Erythroblast (primary cell): ENCODE data around the gene C16orf95.

Experiments used
- GATA1 ChIP-seq: IDR thresholded peaks from 2 replicates; pipeline ENCODE4 v1.6.1; 2011; ENCODE audit warnings: low read depth, mild to moderate bottlenecking, control low read depth, low read length, moderate library complexity
- POLR2A ChIP-seq: IDR thresholded peaks from 2 replicates; pipeline ENCODE4 v1.6.1; 2011; ENCODE audit warnings: mild to moderate bottlenecking, low read length

DNA sequence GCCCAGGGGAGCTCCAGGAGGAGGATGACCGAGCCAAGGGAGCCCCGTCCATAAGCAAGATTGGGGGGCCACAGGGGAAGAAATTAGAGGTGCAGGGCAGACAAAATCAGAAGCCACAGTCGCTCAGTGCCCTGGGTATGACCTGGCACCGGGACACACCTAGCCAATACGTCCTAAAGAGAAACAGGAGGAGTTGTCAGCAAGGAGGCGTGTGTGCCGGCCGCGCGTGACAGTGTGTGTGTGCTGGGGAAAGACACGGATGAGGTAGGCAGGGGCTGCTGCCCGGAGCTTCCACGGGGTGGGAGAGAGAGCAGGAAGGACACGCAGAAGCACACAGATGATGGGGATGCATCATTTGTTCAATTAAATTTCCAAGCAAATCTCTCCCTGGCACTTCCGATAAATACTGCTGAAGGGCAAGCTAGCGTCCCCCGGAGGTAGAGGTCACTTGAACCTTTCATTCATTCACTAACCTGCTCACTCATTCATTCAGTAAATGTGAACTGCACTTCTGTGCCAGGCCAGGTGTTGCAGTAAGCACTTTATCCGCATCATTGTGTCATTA, 38.0 kb downstream of the C16orf95 start:
- TF ChIP-seq POLR2A (no peak), GATA1 (no peak)
